Liver (tissue), 3 donors: ENCODE results near the gene STOX2.

Source experiments
- ATF3 ChIP-seq: IDR thresholded peaks from 2 replicates; pipeline ENCODE4 v1.6.1; 2016; ENCODE audit warnings: antibody characterized with exemption
- JUND ChIP-seq, 2 donors: IDR thresholded peaks; 2 replicates each; pipeline ENCODE4 v1.6.1; 2016; ENCODE audit warnings: antibody characterized with exemption in 2 of 2
- REST ChIP-seq: IDR thresholded peaks from 2 replicates; pipeline ENCODE4 v1.6.1; 2016; ENCODE audit warnings: antibody characterized with exemption, mild to moderate bottlenecking
- SP1 ChIP-seq: IDR thresholded peaks from 2 replicates; pipeline ENCODE4 v1.6.1; 2018; ENCODE audit warnings: antibody characterized with exemption, mild to moderate bottlenecking
- TAF1 ChIP-seq: conservative IDR thresholded peaks from 2 replicates; pipeline ENCODE4 v1.6.1; 2016; ENCODE audit warnings: antibody characterized with exemption, mild to moderate bottlenecking
- TF ChIP-seq, protein P1 (sequence below): fragments of 150-350 bp; IDR thresholded peaks from 2 replicates; pipeline ENCODE4 v1.5.1; 2017; ENCODE audit warnings: improper control_type of control experiment, low read depth, low read length; ENCODE audit not compliant: missing input control
- TF ChIP-seq, protein P2 (sequence below): IDR thresholded peaks from 2 replicates; pipeline ENCODE4 v1.6.1; 2016; ENCODE audit warnings: antibody characterized with exemption
- donor health status: healthy.
- donor health status: healthy.

GRCh38 chr4:183989931-183990330 is 84.8 kb downstream of the STOX2 start:
- no peak for TF ChIP-seq TAF1
- TF ChIP-seq, protein P1, sequence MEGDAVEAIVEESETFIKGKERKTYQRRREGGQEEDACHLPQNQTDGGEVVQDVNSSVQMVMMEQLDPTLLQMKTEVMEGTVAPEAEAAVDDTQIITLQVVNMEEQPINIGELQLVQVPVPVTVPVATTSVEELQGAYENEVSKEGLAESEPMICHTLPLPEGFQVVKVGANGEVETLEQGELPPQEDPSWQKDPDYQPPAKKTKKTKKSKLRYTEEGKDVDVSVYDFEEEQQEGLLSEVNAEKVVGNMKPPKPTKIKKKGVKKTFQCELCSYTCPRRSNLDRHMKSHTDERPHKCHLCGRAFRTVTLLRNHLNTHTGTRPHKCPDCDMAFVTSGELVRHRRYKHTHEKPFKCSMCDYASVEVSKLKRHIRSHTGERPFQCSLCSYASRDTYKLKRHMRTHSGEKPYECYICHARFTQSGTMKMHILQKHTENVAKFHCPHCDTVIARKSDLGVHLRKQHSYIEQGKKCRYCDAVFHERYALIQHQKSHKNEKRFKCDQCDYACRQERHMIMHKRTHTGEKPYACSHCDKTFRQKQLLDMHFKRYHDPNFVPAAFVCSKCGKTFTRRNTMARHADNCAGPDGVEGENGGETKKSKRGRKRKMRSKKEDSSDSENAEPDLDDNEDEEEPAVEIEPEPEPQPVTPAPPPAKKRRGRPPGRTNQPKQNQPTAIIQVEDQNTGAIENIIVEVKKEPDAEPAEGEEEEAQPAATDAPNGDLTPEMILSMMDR = no peak
- no peak for TF ChIP-seq ATF3
- TF ChIP-seq SP1 = no peak
- no peak for TF ChIP-seq REST
- no peak for TF ChIP-seq JUND (IDR thresholded peaks at IDR 0.05)
- TF ChIP-seq, protein P2, sequence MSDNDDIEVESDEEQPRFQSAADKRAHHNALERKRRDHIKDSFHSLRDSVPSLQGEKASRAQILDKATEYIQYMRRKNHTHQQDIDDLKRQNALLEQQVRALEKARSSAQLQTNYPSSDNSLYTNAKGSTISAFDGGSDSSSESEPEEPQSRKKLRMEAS = no peak
